ENCODE measurements around the gene EMP2.
"Not testable (repeated sequence)": the region's sequence is repeated elsewhere in the genome, so short reads cannot be mapped to it uniquely, and the experiment has no call there.

EMP2 gene

DNA sequence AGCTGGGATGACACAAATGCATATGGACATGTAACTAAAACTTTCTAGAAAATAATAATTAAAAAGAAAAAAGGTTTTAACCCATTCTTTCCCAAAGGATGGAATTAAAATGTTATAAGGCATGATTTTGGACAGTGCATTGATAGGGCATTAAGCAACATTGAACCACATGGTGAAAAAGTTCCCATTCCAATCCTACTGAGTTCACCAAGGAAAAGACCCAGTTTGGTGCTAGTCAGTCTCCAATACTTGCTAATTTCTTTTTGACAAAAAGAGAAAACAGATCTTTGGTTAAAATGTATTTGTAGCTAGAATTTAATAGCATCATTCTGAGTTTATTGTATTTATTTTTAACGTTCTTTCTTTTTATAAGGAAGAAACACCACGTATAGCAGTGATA, 28.1 kb downstream of the EMP2 start:
- no peak for DNase-seq (ENCODE audit: low spot score)

GRCh38 chr16:10551881-10552280, 28.5 kb downstream of the EMP2 start:
- no peak for DNase-seq (ENCODE audit: low spot score)

GRCh38 chr16:10548404-10548803, 32.0 kb downstream of the EMP2 start:
- no peak for DNase-seq (ENCODE audit: low spot score)

DNA sequence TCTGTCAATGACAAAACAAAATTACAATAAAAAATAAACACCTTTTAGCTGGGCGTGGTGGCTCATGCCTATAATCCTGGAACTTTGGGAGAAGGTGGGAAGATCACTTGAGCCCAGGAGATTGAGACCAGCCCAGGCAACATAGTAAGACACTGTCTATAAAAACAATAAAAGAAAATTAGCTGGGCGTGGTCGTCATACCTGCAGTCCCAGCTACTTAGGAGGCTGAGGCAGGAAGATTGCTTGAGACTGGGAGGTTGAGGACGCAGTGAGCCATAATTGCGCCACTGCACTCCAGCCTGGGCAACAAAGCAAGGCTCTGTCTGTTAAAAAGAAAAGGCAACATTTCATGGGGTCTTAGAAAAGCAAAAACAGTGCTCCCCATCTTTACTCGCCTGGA, 32.7 kb downstream of the EMP2 start:
- no peak for DNase-seq (ENCODE audit: low spot score)

- no peak for DNase-seq (ENCODE audit: low spot score)
Measured at GRCh38 chr16:10543231-10543977, 37.0 kb downstream of the EMP2 start.

DNA sequence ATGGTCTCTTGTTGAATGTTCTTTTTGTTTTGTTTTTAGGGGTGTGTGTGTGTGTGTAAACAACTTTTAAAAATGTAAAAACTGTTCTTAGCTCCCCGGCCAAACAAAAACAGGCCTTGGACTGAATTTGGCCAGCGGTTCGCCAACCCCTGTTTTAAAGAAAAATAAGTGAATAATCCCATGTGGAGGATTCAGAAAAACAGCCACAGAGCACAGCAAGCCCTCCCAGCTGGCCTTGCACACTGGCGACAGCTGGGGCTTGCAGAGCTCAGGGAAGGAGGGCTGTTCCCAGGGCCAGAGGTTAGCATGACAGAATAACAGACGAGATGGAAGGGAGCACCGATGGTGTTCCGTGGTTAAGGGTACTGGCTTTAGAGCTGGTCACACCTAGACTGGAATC, 39.0 kb downstream of the EMP2 start:
- DNase-seq (ENCODE audit: low spot score), result no peak

DNA sequence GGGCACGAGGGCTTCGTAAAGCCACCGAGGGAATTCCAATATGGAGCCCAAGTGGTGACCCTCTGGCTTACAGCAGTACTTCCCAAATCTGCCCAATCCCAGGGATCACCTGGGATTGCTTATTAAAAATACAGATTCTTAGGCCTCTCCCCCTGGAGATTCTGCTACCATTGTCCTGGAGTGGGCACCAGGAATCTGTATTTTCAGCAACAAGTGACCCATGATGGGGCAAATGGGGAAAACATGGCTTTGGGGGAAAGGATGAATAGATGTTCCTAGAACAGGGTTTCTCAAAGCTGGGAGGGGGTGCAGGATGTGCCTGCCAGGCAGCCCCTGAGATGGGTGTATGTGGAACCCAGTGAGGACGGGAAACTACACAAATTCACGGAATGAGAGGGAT, 40.6 kb downstream of the EMP2 start:
- no peak for DNase-seq (ENCODE audit: low spot score)

DNA sequence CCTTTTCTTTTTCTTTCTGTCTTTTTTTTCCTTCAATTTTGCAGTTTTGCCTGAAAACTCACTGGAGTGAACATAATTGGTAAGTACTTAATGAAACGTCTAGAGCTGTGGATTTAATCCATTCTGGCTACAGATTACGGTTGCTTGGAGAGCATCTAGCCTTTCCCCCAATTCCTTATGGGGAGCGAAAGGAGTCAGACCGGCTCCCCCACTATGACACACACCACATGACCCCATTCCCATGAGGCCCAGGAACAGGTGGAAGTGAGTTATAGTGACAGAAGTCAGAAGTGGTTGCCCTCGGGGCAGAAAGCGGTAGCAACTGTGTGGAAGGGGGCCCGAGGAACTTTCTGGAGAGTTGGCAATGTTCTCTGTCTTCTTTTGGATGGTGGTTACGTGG, 41.2 kb downstream of the EMP2 start:
- no peak for DNase-seq (ENCODE audit: low spot score)

GRCh38 chr16:10538583-10538982, 41.8 kb downstream of the EMP2 start:
- no peak for DNase-seq (ENCODE audit: low spot score)

GRCh38 chr16:10537946-10538345, 42.5 kb downstream of the EMP2 start:
- no peak for DNase-seq (ENCODE audit: low spot score)

DNA sequence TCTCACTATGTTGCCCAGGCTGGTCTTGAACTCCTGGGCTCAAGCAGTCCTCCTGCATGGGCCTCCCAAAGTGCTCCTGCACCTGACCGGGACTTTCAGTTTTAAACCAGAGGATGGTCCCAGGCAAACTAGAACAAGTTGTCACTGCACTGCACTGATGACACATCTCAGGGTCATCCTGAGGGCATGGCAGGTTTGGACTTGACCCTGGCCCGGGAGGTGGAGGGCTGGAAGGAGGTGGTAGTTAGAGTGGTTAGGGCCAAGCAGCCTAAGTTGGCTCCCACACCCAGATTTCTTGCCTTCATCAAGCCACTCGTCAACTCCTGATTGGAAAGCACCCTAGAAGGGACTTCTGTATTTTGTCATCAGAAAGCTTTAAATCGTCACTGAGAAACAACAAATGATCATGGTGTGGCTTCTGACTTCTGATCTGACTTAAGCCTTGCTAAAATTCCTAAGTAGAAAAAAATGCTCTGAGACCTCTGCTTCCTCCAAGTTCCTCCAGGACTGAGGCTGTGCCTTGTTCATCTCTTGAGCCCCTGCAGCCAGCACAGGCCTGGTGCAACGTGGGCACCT, 43.5 kb downstream of the EMP2 start:
- DNase-seq (ENCODE audit: low spot score), result no peak

DNA sequence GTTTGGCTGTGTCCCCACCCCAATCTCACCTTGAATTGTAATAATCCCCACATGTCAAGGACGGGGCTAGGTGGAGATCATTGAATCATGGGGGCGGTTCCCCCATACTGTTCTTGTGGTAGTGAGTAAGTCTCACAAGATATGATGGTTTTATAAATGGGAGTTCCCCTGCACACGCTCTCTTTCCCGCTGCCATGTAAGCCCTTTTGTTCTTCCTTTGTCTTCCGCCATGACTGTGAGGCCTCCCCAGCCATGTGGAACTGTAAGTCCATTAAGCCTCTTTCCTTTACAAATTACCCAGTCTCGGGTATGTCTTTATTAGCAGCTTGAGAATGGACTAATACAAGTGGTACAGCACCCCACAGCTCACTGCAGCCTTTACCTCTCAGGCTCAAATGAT, 44.1 kb downstream of the EMP2 start:
- not testable (repeated sequence) for DNase-seq (ENCODE audit: low spot score)

GRCh38 chr16:10535461-10535860, 44.9 kb downstream of the EMP2 start:
- DNase-seq (ENCODE audit: low spot score), result no peak

GRCh38 chr16:10534748-10535147, 45.6 kb downstream of the EMP2 start:
- DNase-seq (ENCODE audit: low spot score), result no peak

GRCh38 chr16:10533612-10534011, 46.8 kb downstream of the EMP2 start:
- not testable (repeated sequence) for DNase-seq (ENCODE audit: low spot score)

- no peak for DNase-seq (ENCODE audit: low spot score)
Measured at GRCh38 chr16:10531582-10531981, 48.8 kb downstream of the EMP2 start.

GRCh38 chr16:10530685-10531084, 49.7 kb downstream of the EMP2 start:
- DNase-seq (ENCODE audit: low spot score), result no peak

DNA sequence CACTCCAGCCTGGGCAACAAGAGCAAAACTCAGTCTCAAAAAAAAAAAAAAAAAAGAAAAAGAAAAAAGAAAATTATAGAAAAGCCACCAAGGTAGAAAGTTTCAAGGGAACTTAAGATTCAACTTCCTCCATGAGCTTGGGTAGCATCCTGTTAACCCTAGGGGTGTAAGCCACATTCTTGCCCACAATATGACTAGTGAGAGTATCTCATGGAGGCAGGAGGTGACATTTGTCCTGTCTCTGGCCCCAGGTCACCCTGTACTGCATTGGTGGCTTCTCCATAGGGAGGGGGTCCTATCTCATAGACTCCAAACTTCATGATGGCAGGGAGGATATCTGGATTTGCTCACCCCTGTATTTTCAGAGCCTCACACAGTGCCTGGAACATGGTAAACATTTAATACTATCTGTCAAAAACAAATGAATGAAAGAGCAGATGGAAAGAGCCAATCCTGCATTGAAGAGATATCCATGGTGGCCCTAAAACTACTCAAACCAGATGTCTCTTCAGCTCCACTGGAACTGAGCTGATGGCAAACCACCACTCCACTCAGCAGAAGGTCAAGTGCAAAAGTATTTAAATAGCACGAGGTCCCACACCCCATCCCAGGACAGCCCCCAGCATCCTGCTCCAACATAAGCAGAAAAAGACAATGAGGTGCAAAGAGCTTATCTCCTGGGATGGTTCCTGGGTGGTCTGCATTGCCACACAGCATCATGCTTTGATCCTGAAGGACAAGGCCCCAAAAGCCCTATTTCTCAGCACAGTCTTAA, 50.3 kb downstream of the EMP2 start:
- DNase-seq (ENCODE audit: low spot score), result no peak

DNA sequence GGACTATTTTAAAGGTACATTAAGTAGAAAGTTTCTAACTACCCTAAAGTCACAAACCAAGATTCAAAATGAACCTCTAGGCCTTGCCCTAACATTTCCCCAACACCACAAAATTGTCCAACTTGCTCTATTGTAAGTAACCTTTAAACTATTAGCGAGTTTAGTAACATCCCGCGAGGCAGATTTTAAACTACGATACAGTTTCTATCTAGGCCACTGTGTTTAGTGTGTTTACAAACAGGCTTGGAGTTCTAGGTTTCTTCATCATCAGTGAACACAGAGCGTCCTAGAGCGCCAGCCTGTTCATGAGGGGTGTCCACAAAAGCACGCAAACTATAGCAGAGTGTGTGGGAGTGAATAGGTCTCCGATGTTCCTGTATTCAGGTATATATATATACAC, 51.8 kb downstream of the EMP2 start:
- no peak for DNase-seq (ENCODE audit: low spot score)

DNA sequence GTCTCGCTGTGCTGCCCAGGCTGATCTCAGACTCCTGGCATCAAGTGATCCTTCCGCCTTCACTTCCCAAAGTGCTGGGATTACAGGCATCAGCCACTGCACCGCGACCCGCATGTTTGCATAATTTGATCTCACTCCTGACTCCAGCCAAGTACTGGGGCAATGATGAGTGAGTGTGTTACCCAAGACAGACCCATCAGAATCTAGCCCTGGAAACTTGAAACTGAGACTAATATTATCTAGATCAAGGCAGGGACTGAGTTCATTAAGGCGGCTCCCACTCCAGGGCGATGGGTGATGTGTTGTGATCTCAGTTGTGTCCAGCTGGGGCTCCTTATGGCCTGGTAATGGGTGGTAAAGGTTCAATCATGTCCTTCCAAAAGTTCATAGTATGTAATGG, 53.4 kb downstream of the EMP2 start:
- DNase-seq (ENCODE audit: low spot score), result no peak

DNA sequence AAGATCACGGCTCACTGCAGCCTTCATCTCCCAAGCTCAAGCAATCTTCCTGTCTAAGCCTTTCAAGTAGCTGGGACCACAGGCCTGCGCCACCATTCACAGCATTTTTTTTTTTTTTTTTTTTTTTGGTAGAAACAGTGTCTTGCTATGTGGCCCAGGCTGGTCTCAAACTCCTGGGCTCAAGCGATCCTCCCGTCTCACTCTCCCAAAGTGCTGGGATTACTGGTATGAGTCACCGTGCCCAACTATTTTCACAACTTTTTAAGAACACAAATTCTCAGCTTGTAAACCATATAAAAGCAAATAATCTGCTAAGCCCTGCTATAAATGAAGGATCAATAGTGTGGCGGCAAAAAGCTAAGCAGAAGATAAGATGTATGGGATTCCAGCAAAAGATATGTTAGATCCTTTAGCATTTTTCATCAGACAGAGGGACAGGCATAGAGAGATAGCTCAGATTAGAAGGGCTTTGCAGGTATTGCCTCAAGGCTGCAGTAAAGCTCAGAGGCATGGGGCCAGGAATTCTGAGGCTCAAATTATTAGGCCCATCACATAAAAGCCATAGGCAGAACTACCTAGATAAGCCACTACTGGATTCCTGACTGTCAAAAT, 55.1 kb downstream of the EMP2 start:
- DNase-seq (ENCODE audit: low spot score), result no peak

- DNase-seq (ENCODE audit: low spot score), result no peak
Measured at GRCh38 chr16:10522966-10523365, 57.4 kb downstream of the EMP2 start.

Measured in iPS-NIHi11 (cell line).